DOHH2 (cell line): ENCODE results near the gene CHMP4A.

ENCODE experiments used
- H3F3A ChIP-seq: fragments of 200-600 bp; sonication (generic), shearing (Covaris generic); 2 replicates; pipeline ENCODE4 v1.6.0; 2016; ENCODE audit warnings: antibody characterized with exemption, mild to moderate bottlenecking; ENCODE audit not compliant: control insufficient read depth, insufficient read depth
- H3K27ac ChIP-seq: fragments of 200-600 bp; sonication (generic); 2 replicates; pipeline ENCODE4 v1.5.1; 2014; ENCODE audit warnings: low read depth, mild to moderate bottlenecking, low read length, moderate library complexity
- H3K27me3 ChIP-seq: fragments of 200-600 bp; sonication (generic); 2 replicates; pipeline ENCODE4 v1.6.1; 2014; ENCODE audit warnings: mild to moderate bottlenecking, low read length, mixed read lengths; ENCODE audit not compliant: control insufficient read depth
- H3K36me3 ChIP-seq: fragments of 200-600 bp; sonication (generic); 2 replicates; pipeline ENCODE4 v1.6.1; 2014; ENCODE audit warnings: mild to moderate bottlenecking, low read length, moderate library complexity, mixed read lengths; ENCODE audit not compliant: control insufficient read depth
- H3K4me1 ChIP-seq: fragments of 200-600 bp; sonication (generic); 2 replicates; pipeline ENCODE4 v1.6.1; 2014; ENCODE audit warnings: mild to moderate bottlenecking, low read length, mixed read lengths; ENCODE audit not compliant: control insufficient read depth
- H3K4me2 ChIP-seq: fragments of 200-600 bp; sonication (generic); 2 replicates; pipeline ENCODE4 v1.6.0; 2014; ENCODE audit warnings: mild to moderate bottlenecking, low read length, moderate library complexity
- H3K4me3 ChIP-seq: fragments of 200-600 bp; sonication (generic); 2 replicates; pipeline ENCODE4 v1.5.1; 2014; ENCODE audit warnings: mild to moderate bottlenecking, low read length, mixed read lengths
- H3K79me2 ChIP-seq: fragments of 200-600 bp; sonication (generic); 2 replicates; pipeline ENCODE4 v1.6.1; 2014; ENCODE audit warnings: mild to moderate bottlenecking, low read length, mixed read lengths; ENCODE audit not compliant: control insufficient read depth
- H3K9me2 ChIP-seq: fragments of 200-600 bp; sonication (generic); replicated peaks from 2 replicates; pipeline ENCODE4 v1.6.1; 2014; ENCODE audit warnings: mild to moderate bottlenecking, low read length, mixed read lengths; ENCODE audit not compliant: control insufficient read depth
- H3K9me3 ChIP-seq: fragments of 200-600 bp; sonication (generic); 2 replicates; pipeline ENCODE4 v1.6.1; 2014; ENCODE audit warnings: antibody characterized with exemption, low read length, mixed read lengths; ENCODE audit not compliant: control insufficient read depth, insufficient read depth
- H4K20me1 ChIP-seq: fragments of 200-600 bp; sonication (generic); 2 replicates; pipeline ENCODE4 v1.6.0; 2014; ENCODE audit warnings: low read depth, mild to moderate bottlenecking, antibody characterized with exemption, low read length, moderate library complexity; ENCODE audit not compliant: control insufficient read depth, insufficient read depth
- EZH2phosphoT487 ChIP-seq: fragments of 200-600 bp; sonication (generic); IDR thresholded peaks from 2 replicates; pipeline ENCODE4 v1.6.1; 2017; ENCODE audit warnings: borderline replicate concordance, mild to moderate bottlenecking, antibody characterized with exemption, low read length, moderate library complexity, mixed read lengths
- TF ChIP-seq, protein P1 (sequence below): fragments of 200-600 bp; sonication (generic); IDR thresholded peaks from one replicate; pipeline ENCODE4 v1.5.1; 2014; ENCODE audit warnings: antibody characterized with exemption, mild to moderate bottlenecking, low read depth, low read length; ENCODE audit not compliant: poor library complexity, severe bottlenecking

CHMP4A gene

DNA sequence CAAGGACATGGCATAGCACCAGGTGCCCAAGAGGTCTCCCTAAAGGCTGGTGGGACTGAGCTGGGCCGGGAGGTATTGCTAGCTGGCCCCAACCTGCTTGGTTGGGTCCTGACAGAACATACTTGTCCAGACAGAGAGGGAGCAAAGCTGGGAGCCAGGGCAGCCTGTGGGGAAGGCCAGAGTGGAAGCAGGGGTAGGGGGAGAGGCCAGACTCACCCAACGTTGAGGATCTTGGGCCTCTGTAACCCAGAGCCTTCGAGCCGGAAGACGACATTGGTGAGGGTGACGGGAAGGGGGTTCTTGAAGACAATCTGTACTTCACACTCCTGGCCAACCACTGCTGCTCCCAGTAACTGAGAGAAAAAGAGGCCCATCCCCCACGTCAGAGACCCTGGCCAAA, 40.6 kb upstream of the CHMP4A start:
- Histone ChIP-seq H3K9me3 (no peaks in the 10 kb centered on the region), H3K79me2 (no peaks in the 10 kb centered on the region), H3K27ac (no peak overlapping the region), H3F3A (peaks cover 3% of the 10 kb centered on the region; the same call in 1 of the 2 replicates), H4K20me1 (no peaks in the 10 kb centered on the region), H3K4me2 (no peak overlapping the region), H3K9me2 (no peaks in the 10 kb centered on the region), H3K27me3 (no peaks in the 10 kb centered on the region), H3K4me1 (no peaks in the 10 kb centered on the region), H3K4me3 (no peak overlapping the region), H3K36me3 (no peaks in the 10 kb centered on the region)
- TF ChIP-seq EZH2phosphoT487, result no peak
- TF ChIP-seq, protein P1, sequence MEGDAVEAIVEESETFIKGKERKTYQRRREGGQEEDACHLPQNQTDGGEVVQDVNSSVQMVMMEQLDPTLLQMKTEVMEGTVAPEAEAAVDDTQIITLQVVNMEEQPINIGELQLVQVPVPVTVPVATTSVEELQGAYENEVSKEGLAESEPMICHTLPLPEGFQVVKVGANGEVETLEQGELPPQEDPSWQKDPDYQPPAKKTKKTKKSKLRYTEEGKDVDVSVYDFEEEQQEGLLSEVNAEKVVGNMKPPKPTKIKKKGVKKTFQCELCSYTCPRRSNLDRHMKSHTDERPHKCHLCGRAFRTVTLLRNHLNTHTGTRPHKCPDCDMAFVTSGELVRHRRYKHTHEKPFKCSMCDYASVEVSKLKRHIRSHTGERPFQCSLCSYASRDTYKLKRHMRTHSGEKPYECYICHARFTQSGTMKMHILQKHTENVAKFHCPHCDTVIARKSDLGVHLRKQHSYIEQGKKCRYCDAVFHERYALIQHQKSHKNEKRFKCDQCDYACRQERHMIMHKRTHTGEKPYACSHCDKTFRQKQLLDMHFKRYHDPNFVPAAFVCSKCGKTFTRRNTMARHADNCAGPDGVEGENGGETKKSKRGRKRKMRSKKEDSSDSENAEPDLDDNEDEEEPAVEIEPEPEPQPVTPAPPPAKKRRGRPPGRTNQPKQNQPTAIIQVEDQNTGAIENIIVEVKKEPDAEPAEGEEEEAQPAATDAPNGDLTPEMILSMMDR, result no peak

DNA sequence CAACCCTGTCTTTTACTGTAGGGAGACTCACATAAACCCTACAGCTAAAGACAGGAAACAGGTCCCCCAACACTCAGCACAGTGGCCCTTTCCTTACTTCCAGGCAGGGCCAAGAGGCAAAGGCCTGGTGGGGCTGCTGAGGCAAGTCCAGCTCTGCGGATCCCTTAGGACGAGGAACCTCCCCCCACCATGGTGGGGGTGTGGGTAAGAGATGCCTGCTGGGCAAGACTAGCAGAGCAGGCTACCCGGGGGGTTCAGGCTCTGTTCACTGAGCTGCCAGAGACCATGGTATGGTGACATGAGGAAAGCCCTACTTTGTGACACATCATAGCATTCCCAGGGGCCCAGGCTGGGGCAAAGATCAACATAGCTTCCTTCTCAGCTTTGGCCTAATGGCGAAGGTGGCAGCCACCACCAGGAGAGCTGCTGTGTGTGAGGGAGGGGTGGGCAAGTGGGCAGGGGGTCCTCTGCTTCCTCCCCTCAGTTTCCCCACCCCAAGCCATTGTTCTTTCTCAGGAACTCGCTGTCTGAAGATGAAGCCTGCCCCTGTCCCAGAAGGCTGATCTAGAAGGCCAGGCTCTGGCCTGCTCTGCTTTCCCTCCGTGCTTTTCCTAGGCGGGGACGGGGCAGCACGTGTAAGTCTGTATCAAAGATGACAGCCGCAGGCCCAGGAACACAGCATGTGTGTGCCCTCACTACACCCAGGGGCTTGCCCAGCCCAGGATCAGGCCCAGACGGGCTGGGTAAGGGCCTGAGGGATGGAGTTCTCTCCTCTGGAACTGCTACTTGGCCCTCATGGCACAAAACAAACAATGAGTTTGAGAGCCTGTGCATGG, 39.2 kb upstream of the CHMP4A start:
- no peak overlapping the region for H3K27ac ChIP-seq
- no peaks in the 10 kb centered on the region for H3K27me3 ChIP-seq

DNA sequence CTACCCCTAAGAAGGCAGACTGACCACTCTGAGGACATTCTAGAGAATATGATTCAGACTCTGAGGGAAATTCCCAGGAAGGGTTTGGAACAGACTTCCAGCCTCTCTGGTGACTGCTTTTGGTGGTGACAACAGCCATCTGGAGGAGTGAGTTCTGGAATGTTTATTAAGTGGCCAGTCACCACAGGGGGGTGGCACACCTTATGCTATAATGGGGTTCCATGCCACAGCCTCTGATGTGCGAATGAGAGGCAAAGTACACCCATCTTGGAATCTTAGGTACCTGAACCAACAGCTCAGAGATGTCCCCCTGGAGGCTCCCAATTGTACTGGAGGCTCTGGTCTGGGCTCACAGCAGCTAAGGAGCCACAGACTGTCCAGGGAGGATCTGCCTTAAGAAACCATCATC, 38.6 kb upstream of the CHMP4A start:
- H4K20me1 ChIP-seq, result no peaks in the 10 kb centered on the region
- TF ChIP-seq, protein P1, result no peak
- no peaks in the 10 kb centered on the region for H3K27me3 ChIP-seq
- no peaks in the 10 kb centered on the region for H3K36me3 ChIP-seq
- H3K9me2 ChIP-seq, result no peaks in the 10 kb centered on the region
- H3K9me3 ChIP-seq, result no peaks in the 10 kb centered on the region
- H3K4me3 ChIP-seq, result no peak overlapping the region
- H3K27ac ChIP-seq, result no peak overlapping the region
- H3K79me2 ChIP-seq, result no peaks in the 10 kb centered on the region
- H3K4me1 ChIP-seq, result no peaks in the 10 kb centered on the region
- H3K4me2 ChIP-seq, result no peak overlapping the region
- no peaks in the 10 kb centered on the region for H3F3A ChIP-seq

More for the DNA sequence above, 39.2 kb upstream of the CHMP4A start:
- H4K20me1 ChIP-seq, result no peaks in the 10 kb centered on the region
- no peaks in the 10 kb centered on the region for H3K9me3 ChIP-seq
- TF ChIP-seq, protein P1, result no peak
- TF ChIP-seq EZH2phosphoT487, result no peak
- H3K4me3 ChIP-seq, result no peak overlapping the region
- H3K36me3 ChIP-seq, result no peaks in the 10 kb centered on the region
- H3F3A ChIP-seq, result no peaks in the 10 kb centered on the region
- H3K4me2 ChIP-seq, result no peak overlapping the region
- no peaks in the 10 kb centered on the region for H3K9me2 ChIP-seq
- H3K4me1 ChIP-seq, result no peaks in the 10 kb centered on the region
- no peaks in the 10 kb centered on the region for H3K79me2 ChIP-seq
